ENCODE data around the gene CBX6. TPM values are rescaled to one million over a fixed set of nuclear protein-coding genes. Genes with fewer than 3 reads are reported as not detected.
A peak's percentile ranks its signal among the peaks of the same experiment; 100 is the strongest.

CBX6 gene
- total RNA-seq, 1 experiment from 2014 or later: 31.4 TPM

GRCh38 chr22:38845004-38845740 lies 26.8 kb downstream of the CBX6 start:
- H2AK5ac ChIP-seq (ENCODE audit: insufficient read length, low read length): no peak overlapping the region
- no peaks in the 10 kb centered on the region for H3K79me1 ChIP-seq (ENCODE audit: insufficient read depth, low read depth, low read length, poor library complexity, severe bottlenecking)
- no peak overlapping the region for H2BK120ac ChIP-seq (ENCODE audit: low read depth, low read length, poor library complexity, severe bottlenecking)
- no peak overlapping the region for H3K27ac ChIP-seq (ENCODE audit: insufficient read length, low read depth, low read length)
- Mint-ChIP-seq H3K9me3 (no peaks in the 10 kb centered on the region; a peak in 1 of 5 replicates), H3K36me3 (ENCODE audit: insufficient read depth in 1 of 3, low read depth in 3 of 3) (peaks cover 0 to 2% (median 0%) of the 10 kb centered on the region in 3 experiments; a peak in 3 of 7 replicates), H3K27ac (no peak overlapping the region), H3K4me1 (peaks cover 12 to 26% of the 10 kb centered on the region in 2 experiments), H3K4me3 (peak overlapping the region in 1 of 2 experiments; percentile 50; a peak in 2 of 5 replicates), H3K27me3 (ENCODE audit: low read depth) (peaks cover 88% of the 10 kb centered on the region)
- H3K9ac ChIP-seq (ENCODE audit: extremely low read depth, insufficient read length, low read length): no peak overlapping the region
- H4K20me1 ChIP-seq (ENCODE audit: control insufficient read depth, insufficient read depth, insufficient read length): peaks cover 5% of the 10 kb centered on the region
- H2BK20ac ChIP-seq (ENCODE audit: low read depth, low read length, poor library complexity, severe bottlenecking): no peak overlapping the region
- no peaks in the 10 kb centered on the region for H3K9me3 ChIP-seq (ENCODE audit: control insufficient read depth, low read depth, low read length)
- H3K79me2 ChIP-seq (ENCODE audit: insufficient read depth, low read length): no peaks in the 10 kb centered on the region
- peaks cover 4% of the 10 kb centered on the region for H3K23me2 ChIP-seq (ENCODE audit: insufficient read length, low read depth, low read length, poor library complexity, severe bottlenecking)
- no peak overlapping the region for H2BK15ac ChIP-seq (ENCODE audit: low read depth, low read length)
- no peak overlapping the region for H2AFZ ChIP-seq (ENCODE audit: low read length)
- H4K91ac ChIP-seq (ENCODE audit: insufficient read length, low read depth, low read length): no peak overlapping the region
- H2BK5ac ChIP-seq (ENCODE audit: insufficient read length, low read length): no peak overlapping the region
- H3K18ac ChIP-seq (ENCODE audit: insufficient read length, low read depth, low read length): no peak overlapping the region
- no peak overlapping the region for H3K4me2 ChIP-seq (ENCODE audit: insufficient read depth, insufficient read length, low read length)
- no peak overlapping the region for H3K23ac ChIP-seq (ENCODE audit: insufficient read length, low read depth, low read length)
- H4K8ac ChIP-seq (replicated peaks; ENCODE audit: insufficient read length, low read depth, low read length): no peak overlapping the region
- H3K4me1 ChIP-seq (ENCODE audit: insufficient read depth, low read length): no peaks in the 10 kb centered on the region
- TF ChIP-seq CTCF (conservative IDR thresholded peaks at IDR 0.05): no peak
- H3K14ac ChIP-seq (ENCODE audit: insufficient read depth, low read length): no peak overlapping the region
- H3K56ac ChIP-seq (ENCODE audit: insufficient read length, low read depth, low read length): no peak overlapping the region
- H3T11ph ChIP-seq (ENCODE audit: low read length): no peak overlapping the region
- no peak for DNase-seq
- H3K27me3 ChIP-seq (ENCODE audit: insufficient read depth, low read length): peaks cover 21% of the 10 kb centered on the region; the same call in 1 of the 2 replicates
- no CpG with 5 or more reads among the region's 17 CpGs for WGBS (ENCODE audit: extremely low coverage, insufficient read length, low lambda C conversion rate)
- no peak overlapping the region for H4K5ac ChIP-seq (ENCODE audit: insufficient read length, low read depth, low read length)
- no peak overlapping the region for H3K4ac ChIP-seq (ENCODE audit: low read depth, low read length)
- H2BK12ac ChIP-seq (ENCODE audit: insufficient read length, low read depth, low read length): no peak overlapping the region
